HG02981 (cell line): ENCODE measurements around the gene VPS26A.
"Not testable (repeated sequence)": the region's sequence is repeated elsewhere in the genome, so short reads cannot be mapped to it uniquely, and the experiment has no call there.

Experiments used
- ATAC-seq: cut with Tn5 transposase; IDR thresholded peaks from one replicate; pipeline ENCODE4 v1.9.1; 2021; ENCODE audit warnings: mild to moderate bottlenecking, moderate library complexity; ENCODE audit not compliant: unreplicated experiment

Gene VPS26A

DNA sequence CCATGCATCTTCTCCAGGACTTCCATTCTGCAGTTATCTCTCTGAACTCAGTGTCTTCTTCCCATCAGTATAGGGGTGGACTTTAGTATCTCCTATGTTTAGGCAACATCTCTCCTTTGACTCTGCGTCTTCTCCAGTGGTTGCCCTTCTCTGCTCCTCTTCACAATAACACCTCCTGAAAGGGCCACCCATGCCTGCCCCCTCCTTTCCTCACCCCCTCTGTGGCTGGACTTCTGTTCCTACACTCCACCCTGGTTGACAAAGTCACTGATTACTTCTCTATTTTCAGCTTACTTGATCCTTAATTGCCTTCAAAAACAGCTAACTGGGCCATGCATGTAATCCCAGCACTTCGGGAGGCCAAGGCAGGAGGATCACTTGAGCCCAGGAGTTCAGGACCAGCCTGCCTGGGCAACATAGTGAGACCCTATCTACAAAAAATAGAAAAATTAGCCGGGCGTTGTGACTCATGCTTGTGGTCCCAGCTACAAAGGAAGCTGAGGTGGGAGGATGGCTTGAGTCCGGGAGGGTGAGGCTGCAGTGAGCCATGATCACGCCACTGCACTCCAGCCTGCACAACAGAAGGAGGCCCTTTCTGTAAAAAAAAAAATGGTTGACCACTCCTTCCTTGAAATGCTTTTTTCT, 22.4 kb upstream of the VPS26A start:
- ATAC-seq = no peak

DNA sequence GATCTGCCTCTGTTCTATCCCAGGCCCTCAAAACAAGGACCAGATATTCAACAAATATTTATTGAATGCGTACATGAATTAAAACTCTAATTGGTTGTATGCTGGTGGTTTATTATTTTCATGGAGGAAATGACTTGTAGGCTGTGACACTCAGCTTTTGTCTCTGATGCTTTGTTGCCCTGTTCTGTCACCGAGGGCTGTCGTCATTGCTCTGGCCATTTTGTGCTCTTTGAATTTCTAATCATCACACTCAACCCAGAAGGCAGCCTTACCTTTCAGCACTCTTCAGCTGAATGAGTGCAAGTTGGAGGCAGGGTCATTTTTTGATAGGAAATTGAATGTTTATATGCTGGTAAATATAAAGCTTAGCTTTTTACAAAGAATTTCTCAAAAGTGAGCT, 21.5 kb upstream of the VPS26A start:
- no peak for ATAC-seq

DNA sequence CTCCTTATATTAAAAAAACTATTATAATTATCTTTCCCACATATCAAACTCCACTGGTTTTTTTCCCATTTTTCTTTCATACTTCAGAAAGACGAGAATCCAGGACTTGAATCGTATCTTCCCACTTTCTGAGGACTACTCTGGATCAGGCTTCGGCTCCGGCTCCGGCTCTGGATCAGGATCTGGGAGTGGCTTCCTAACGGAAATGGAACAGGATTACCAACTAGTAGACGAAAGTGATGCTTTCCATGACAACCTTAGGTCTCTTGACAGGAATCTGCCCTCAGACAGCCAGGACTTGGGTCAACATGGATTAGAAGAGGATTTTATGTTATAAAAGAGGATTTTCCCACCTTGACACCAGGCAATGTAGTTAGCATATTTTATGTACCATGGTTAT, 20.2 kb upstream of the VPS26A start:
- ATAC-seq = no peak

DNA sequence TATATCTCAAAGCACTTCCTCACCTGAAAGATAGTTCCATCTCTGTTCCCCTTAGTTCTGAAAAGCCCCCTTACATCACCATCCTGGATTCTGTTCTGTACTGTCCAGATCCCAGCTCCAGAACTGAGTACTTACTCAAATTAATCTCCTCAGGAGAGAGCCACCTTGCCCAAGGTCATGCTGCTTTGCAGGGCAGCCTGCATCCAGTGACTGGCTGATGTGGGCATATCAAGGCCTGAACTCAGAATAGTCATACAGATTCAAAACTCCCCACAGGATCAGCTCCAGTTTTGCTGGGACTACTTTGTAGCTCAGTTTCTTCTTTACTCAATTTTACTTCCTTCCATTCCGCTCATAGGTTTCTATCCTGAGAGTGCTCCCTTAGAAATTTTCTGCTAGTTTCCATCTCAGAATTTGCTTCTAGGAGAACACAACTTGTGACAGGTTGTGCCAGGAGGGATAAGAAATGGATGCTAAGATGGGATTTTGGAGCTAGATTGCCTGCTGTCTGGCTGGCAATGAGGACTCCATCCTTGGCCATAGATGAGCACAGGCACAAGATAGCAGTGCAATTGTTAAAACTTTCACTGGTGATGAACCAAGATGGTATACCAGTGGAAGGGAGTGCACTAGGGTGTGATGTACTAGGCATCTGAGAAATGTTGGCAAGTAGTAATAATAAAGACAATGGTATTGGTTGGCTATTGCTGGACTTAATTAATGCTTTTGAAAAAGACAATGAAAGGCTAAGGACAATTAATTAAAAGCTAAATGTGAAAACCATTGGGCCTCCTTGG, 18.8 kb upstream of the VPS26A start:
- ATAC-seq = no peak

DNA sequence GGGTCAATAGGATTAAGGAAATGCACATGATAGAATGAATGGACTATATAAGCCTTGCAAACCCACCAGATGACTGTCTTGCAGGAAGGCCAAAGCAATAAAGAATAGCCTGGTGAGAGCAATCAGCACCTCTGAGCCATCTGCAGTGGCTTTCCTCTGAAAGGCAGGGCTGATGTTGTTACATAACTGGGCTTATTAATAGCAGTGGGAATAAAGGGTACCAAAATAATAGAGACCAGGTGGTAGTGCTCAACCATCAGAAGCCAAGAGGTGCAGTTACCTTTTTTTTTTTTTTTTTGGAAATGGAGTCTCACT, 16.8 kb upstream of the VPS26A start:
- ATAC-seq = no peak

DNA sequence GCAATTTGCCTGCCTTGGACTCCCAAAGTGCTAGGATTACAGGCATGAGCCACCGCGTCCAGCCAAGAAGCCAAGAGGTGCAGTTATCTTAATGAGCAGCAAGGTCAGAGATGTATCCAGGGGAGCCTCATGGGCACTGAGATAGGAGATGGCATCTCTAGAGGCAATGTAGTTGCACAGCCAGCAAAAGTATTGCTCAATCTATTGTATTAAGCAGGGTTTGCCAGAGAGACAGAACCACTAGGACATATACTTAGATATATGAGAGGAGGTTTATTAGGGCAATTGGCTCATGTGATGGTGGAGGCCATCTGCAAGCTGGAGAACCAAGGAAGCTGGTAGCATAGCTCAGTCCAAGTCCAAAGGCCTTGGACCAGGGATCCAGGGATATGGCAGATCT, 16.3 kb upstream of the VPS26A start:
- no peak for ATAC-seq

DNA sequence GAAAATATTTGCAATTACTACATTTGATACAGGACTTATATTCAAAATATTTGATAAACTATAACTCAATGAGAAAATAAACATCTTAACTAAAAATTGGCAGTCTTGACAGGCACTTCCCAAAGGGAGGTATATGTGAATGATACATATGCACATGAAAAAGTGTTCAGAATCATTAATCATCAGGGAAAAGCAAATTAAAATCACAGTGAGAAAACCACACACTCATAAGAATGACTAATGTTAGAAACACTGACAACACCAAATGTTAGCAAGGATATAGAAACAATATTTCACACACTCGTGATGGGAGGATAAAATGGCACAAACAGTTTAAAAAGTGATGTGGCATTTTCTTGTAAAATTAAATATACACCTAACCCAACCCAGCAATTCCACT, 4.1 kb upstream of the VPS26A start:
- ATAC-seq = no peak

DNA sequence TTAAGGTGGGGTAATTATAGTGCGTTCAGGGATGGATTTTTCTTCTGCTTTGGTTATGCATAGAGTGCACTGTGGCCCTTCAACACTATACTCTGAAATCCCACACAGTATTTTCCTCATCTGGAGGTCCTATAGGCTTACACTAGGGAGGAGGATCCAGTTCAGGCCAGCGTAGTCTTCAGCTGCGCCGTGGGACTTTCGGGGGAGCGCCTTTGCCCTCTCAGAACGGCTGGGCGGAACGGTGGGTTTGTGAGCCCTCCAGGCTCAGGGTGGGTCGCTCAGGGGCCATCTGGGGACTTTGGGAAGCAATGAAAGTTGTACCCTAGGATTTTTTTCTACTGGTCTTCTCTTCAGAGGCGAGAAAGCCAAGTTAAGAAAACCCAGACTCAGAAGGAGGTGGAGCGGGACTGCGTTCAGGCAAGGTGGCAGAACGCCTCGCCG, 652 bp upstream of the VPS26A start:
- peak; percentile 16 for ATAC-seq

DNA sequence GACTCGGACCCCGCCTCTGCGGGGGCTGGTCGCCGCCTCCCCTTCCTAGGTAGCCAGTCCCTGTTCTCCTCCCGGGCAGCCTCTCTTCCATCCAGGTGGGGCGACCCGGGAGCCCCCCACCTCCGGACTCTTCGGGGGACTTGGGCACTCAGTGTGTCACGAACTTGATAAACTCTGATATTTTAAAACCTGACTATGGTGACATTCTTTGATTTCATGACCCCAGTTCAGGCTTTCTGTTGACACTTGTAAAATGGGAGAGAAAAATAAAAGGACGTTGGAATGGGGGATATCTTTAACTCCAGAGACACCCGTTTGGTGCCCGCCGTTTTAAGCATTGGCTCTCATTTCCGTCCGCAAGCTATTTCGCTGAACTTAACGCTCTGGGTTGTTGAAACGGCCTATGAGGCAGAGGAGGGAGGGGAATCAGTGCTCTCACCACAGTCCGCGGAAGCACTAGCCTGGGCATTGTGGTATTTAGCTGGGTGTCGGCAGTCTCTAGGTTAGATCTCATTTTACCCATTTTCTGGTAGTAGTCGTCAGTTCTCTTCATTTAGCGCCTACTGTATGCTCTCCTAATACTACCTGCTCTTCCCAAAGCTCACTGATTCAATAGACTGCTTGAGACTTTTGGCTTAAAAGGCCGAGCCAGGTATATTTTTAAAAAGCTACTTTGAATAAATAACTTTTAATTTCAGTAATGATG, 738 bp downstream of the VPS26A start:
- ATAC-seq = peak; percentile 28

DNA sequence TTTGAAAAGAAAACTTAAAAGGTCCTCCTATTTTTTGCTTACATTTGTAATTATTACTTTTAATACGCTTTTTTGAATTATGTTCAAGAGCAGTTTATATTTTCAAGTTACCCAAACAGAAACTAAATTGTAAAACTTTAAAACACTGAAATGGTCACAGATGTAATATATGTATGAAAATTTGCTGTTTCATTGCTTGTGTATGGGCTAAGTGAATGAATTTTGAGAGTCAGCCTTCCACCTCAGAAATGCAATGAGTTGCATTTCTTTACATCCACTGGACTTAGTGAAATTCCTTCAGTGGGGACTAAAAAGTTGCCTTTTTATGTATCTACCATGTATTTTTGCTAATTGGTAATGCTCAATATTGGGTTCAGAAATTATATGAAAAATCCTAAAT, 1.6 kb downstream of the VPS26A start:
- ATAC-seq = no peak

DNA sequence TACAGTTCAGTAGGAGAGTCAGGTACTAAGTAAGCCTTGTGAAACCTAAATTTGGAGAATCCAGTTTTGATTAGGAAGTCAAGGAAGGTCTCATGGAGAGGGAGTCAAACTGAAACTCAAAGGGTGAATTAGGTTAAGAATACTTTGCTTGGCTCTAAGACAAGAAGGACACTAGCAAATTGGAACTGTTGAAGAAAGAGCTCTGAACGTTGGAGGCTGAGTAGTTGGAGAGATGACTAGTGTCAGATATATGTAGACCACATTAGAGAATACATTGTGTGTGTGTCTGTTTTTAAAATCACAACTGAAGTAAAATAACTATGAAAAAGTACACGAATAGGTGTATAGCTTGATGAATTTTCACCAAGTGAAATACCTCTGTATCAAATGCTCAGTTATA, 6.3 kb downstream of the VPS26A start:
- ATAC-seq = no peak

DNA sequence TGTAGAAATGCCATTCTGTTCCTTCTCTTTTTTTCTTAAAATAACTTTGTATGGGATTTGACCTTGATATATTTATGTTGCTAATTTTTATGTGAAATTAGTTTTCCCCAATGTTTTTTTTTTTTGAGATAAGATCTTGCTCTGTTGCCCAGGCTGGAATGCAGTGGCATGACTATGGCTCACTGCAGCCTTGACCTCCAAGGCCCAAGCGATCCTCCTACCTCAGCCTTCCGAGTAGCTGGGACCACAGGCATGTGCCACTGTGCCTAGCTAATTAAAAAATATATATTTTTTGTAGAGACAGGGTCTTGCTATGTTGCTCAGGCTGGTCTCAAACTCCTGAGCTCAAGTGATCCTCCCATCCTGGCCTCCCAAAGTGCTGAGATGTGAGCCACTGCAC, 16.0 kb downstream of the VPS26A start:
- no peak for ATAC-seq

DNA sequence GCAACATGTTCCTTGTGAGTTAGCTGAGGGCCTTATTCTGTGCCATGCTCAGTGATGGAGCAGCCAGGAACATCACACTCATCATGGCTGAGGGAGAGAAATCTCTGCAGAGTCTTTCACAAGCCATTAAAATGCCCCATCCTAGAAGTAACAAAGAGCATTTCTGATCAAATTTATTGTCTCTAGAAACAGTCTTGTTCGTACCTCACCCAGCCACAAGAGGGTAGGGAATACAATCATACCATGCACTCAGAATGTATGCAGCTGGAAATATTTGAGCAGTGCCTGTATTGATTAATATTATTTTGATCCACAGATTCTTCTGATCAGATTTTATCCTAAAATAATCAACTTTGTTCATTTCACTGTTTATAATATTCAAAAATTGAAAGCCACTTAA, 17.3 kb downstream of the VPS26A start:
- ATAC-seq = no peak

DNA sequence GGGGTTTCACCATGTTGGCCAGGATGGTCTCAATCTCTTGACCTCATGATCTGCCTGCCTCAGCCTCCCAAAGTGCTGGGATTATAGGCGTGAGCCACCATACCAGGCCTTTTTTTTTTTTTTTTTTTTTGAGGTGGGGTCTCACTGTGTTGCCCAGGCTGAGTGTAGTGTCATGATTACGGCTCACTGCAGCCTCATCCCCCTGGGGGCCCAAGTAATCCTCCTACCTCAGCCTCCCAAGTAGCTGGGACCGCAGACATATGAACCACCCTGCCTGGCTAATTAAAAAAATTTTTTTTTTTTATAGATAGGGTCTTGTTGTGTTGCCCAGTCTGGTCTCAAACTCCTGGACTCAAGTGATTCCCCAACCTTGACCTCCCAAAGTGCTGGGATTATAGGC, 18.1 kb downstream of the VPS26A start:
- ATAC-seq = not testable (repeated sequence)

DNA sequence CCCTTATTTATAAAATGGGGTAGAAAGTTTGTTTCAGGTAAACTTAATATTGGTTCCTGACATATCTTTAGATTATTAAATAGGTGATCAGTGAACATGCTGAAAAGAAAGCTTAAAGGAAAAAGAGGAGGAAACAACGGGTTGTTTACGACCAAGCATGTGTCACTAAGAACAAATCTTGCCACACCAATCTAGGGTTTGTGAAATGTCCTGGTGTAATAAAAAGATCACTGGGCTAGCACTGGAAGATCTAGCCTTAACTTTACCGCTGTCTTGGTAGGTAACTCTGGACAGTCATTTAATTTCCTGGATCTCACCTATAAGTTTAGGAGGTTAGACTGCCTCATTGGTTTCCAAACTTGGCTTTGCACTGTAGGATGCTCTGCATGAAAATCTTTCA, 19.0 kb downstream of the VPS26A start:
- no peak for ATAC-seq

DNA sequence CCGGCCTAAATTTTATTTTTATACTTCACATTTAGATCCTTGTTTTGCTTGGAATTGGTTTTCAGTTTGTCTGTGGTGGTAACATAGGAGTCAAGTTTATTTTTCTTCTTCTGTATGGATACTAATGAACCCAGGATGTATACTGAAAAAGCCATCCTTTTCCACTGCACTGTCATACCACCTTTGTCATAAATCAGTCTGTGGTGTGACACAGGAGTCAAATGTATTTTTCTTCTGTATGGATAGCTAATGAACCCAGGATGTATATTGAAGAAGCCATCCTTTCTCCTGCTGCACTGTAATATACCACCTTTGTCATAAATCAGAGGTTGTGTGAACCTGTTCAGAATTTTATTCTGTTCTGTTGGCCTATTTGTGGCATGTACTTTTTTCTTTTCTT, 21.4 kb downstream of the VPS26A start:
- no peak for ATAC-seq

DNA sequence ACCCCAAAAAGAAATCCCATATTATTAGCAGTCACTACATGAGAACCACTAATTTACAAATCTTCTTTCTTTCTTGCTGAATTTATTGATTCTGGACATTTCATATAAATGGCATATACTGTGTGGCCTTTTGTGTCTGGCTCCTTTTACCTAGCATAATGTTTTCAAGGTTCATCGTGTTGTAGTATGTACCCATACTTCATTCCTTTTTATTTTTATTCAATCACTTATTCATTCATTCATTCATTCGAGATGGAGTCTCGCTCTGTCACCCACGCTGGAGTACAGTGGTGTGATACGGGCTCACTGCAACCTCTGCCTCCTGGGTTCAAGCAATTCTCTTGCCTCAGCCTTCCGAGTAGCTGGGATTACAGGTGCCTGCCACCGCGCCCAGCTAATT, 21.9 kb downstream of the VPS26A start:
- ATAC-seq = no peak

DNA sequence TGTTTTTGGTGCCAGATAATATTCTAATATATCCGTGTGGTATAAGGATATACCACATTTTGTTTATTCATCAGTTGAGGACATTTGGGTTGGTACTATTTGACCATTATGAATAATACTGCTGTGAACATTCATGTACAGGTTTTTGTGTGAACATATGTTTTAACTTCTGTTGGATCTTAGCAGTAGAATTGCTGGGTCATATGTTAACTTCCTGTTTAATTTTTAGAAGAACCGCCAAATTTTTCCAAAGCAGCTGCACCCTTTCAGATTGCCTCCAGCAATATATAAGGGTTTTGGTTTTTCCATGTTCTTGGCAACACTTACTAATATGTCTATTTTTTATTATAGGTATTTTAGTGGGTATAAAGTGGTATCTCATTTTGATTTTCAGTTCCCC, 22.8 kb downstream of the VPS26A start:
- no peak for ATAC-seq

DNA sequence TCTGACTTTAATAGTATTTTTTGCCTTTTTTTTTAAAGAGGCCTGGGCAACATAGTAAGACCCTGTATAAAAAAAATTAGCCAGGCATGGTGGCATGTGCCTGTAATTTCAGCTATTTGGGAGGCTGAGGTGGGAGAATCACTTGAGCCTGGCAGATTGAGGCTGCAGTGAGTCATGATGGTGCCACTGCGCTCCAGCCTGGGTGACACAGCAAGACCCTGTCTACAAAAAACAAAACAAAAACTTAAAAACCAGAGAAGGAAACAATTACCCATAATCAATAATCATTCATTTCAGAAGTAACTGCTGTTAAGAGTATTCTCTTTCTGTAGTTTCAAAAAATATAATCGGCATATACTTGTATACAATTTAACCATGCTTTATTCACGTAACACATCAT, 28.0 kb downstream of the VPS26A start:
- ATAC-seq = no peak

DNA sequence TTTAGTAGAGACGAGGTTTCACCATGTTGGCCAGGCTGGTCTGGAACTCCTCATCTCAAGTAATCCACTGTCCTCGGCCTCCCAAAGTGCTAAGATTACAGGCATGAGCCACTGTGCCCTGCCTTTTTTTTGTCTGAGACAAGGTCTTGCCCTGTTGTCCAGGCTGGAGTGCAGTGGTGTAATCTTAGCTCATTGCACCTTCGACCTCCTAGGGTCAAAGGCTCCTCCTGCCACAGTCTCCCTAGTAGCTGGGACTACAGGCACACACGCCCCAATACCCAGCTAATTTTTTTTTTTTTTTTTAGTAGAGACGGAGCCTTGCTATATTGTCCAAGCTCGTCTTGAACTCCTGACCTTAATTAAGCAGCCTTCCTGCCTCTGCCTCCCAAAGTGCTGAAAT, 29.2 kb downstream of the VPS26A start:
- ATAC-seq = no peak

DNA sequence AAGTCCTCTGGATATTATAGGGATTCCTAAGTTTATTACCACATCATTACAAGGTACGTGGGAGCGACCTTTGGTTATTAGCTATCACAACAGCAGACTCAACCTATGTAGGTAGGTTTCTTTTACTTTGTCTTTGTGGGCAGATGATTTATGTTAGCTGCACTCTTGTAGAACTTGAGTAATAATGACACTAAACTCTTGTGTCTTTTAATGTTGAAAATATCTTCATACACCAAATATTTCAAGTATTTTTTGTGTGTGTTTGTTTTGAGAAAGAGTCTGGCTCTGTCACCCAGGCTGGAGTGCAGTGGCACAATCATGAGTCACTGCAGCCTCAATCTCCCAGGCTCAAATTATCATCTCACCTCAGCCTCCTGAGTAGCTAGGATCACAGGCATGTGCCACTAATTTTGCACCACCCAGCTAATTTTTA, 36.8 kb downstream of the VPS26A start:
- ATAC-seq = no peak

DNA sequence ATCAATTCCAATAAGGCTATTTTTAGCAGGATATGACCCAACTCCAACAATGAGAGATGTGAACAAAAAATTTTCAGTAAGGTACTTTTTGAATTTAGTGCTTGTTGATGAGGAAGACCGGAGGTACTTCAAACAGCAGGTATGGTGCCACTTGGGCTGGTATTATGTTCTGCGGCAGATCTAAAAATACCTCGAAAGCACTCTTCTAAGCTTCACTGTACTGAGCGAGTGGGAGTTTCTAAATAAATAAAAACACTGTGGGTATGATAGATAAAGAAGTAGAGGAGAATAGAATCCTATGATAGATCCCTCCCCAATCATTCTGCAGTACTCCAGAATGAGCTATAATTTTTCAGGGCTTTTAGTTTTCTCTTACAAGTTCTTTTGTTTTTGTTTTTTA, 44.5 kb downstream of the VPS26A start:
- no peak for ATAC-seq
